Thymus (tissue), 11 donors: ENCODE results near the gene TAF4B. TPM values are rescaled to one million over a fixed set of nuclear protein-coding genes. Genes with fewer than 3 reads are reported as not detected.

ENCODE experiments used
- DNase-seq, 9 donors: peaks; one replicate each; pipeline ENCODE4 v3.0.0-alpha.2; 2013; ENCODE audit warnings: low spot score in 9 of 9, low read depth in 6 of 9, missing footprints in 1 of 9
- H3K27ac ChIP-seq, 2 donors: one replicate each; pipeline ENCODE4 v1.5.1; 2013; ENCODE audit warnings: control low read depth in 1 of 2, low read depth in 1 of 2, low read length in 1 of 2, mild to moderate bottlenecking in 1 of 2, moderate library complexity in 1 of 2
- H3K27me3 ChIP-seq, 2 donors: one replicate each; pipeline ENCODE4 v1.5.1; 2013; ENCODE audit warnings: low read length in 1 of 2; ENCODE audit not compliant: control insufficient read depth in 2 of 2, insufficient read depth in 1 of 2
- H3K36me3 ChIP-seq, 2 donors: one replicate each; pipeline ENCODE4 v1.5.1; 2013; ENCODE audit warnings: low read length in 1 of 2, mild to moderate bottlenecking in 1 of 2, moderate library complexity in 1 of 2; ENCODE audit not compliant: control insufficient read depth in 2 of 2, insufficient read depth in 2 of 2
- H3K4me1 ChIP-seq, 2 donors: one replicate each; pipeline ENCODE4 v1.5.1; 2013; ENCODE audit warnings: low read length in 2 of 2; ENCODE audit not compliant: control insufficient read depth in 2 of 2, insufficient read depth in 2 of 2
- H3K4me3 ChIP-seq, 2 donors: one replicate each; pipeline ENCODE4 v1.5.1; 2013; ENCODE audit warnings: low read length in 2 of 2, control low read depth in 1 of 2, mild to moderate bottlenecking in 1 of 2
- H3K9me3 ChIP-seq, 2 donors: one replicate each; pipeline ENCODE4 v1.5.1; 2013; ENCODE audit warnings: low read length in 1 of 2, mild to moderate bottlenecking in 1 of 2; ENCODE audit not compliant: control insufficient read depth in 2 of 2, insufficient read depth in 1 of 2
- WGBS: extraction: QIAGEN DNeasy Blood & Tissue Kit; methylation state at CpG from one replicate; pipeline ENCODE4 v1.1.7; 2013; 5-methylcytosine and 5-hydroxymethylcytosine counted together
- polyA plus RNA-seq: library from polyadenylated mRNA; stranded (reverse); fragments of 200-250 nt; gene quantifications from one replicate; pipeline ENCODE4 v1.2.3, GENCODE V29; 2013
- total RNA-seq: library from RNA; stranded (reverse); fragments of 120-200 nt; gene quantifications from one replicate; pipeline ENCODE4 v1.2.4, GENCODE V29; 2013
- donor health status: healthy.

The TAF4B gene
- total and polyA plus RNA-seq, 2 donors: 6.8 to 7.5 TPM

- no peak overlapping the region for H3K27ac ChIP-seq
- DNase-seq: no peak
- H3K4me1 ChIP-seq: no peaks in the 10 kb centered on the region
- no peak overlapping the region for H3K4me3 ChIP-seq
- H3K9me3 ChIP-seq: no peaks in the 10 kb centered on the region
- no peaks in the 10 kb centered on the region for H3K36me3 ChIP-seq
- WGBS: 95% methylated on average over 1 of the region's 1 CpG
- no peaks in the 10 kb centered on the region for H3K27me3 ChIP-seq
Measured at GRCh38 chr18:26336572-26336971, 110.3 kb downstream of the TAF4B start.

GRCh38 chr18:26342646-26343045, 116.4 kb downstream of the TAF4B start:
- Histone ChIP-seq H3K36me3 (no peaks in the 10 kb centered on the region), H3K4me3 (no peak overlapping the region), H3K9me3 (peaks cover 0 to 13% of the 10 kb centered on the region in 2 donors), H3K27ac (no peak overlapping the region), H3K4me1 (no peaks in the 10 kb centered on the region), H3K27me3 (no peaks in the 10 kb centered on the region)
- DNase-seq: no peak

GRCh38 chr18:26350961-26351360, 124.7 kb downstream of the TAF4B start:
- H3K27me3 ChIP-seq: no peaks in the 10 kb centered on the region
- H3K36me3 ChIP-seq: no peaks in the 10 kb centered on the region
- no peaks in the 10 kb centered on the region for H3K4me1 ChIP-seq
- H3K9me3 ChIP-seq: peaks cover 0 to 5% of the 10 kb centered on the region in 2 donors
- no peak overlapping the region for H3K4me3 ChIP-seq
- DNase-seq: no peak
- H3K27ac ChIP-seq: no peak overlapping the region

- WGBS: 97% methylated on average over 4 of the region's 4 CpGs
- Histone ChIP-seq H3K27me3 (no peaks in the 10 kb centered on the region), H3K36me3 (no peaks in the 10 kb centered on the region), H3K27ac (no peak overlapping the region), H3K4me3 (no peak overlapping the region), H3K4me1 (no peaks in the 10 kb centered on the region), H3K9me3 (no peaks in the 10 kb centered on the region)
- no peak for DNase-seq
Measured at GRCh38 chr18:26356045-26356785, 130.0 kb downstream of the TAF4B start.

- DNase-seq: no peak
- Histone ChIP-seq H3K36me3 (no peaks in the 10 kb centered on the region), H3K27me3 (no peaks in the 10 kb centered on the region), H3K4me1 (no peaks in the 10 kb centered on the region), H3K27ac (no peak overlapping the region), H3K9me3 (no peaks in the 10 kb centered on the region), H3K4me3 (no peak overlapping the region)
- WGBS: 100% methylated on average over 1 of the region's 1 CpG
Measured at GRCh38 chr18:26357960-26358359, 131.7 kb downstream of the TAF4B start.

- Histone ChIP-seq H3K36me3 (no peaks in the 10 kb centered on the region), H3K27ac (no peak overlapping the region), H3K4me3 (no peak overlapping the region), H3K27me3 (no peaks in the 10 kb centered on the region), H3K4me1 (no peaks in the 10 kb centered on the region), H3K9me3 (no peaks in the 10 kb centered on the region)
- no peak for DNase-seq
Measured at GRCh38 chr18:26362021-26362420, 135.8 kb downstream of the TAF4B start.

- no peak overlapping the region for H3K27ac ChIP-seq
- H3K4me3 ChIP-seq: no peak overlapping the region
- H3K27me3 ChIP-seq: no peaks in the 10 kb centered on the region
- no peaks in the 10 kb centered on the region for H3K36me3 ChIP-seq
- no peaks in the 10 kb centered on the region for H3K9me3 ChIP-seq
- 98% methylated on average over 1 of the region's 1 CpG for WGBS
- DNase-seq: no peak
- H3K4me1 ChIP-seq: no peaks in the 10 kb centered on the region
Measured at GRCh38 chr18:26367425-26367824, 141.2 kb downstream of the TAF4B start.

- H3K27ac ChIP-seq: no peak overlapping the region
- H3K4me1 ChIP-seq: no peaks in the 10 kb centered on the region
- no peak for DNase-seq
- H3K9me3 ChIP-seq: no peaks in the 10 kb centered on the region
- WGBS: 99% methylated on average over 1 of the region's 1 CpG
- H3K4me3 ChIP-seq: no peak overlapping the region
- no peaks in the 10 kb centered on the region for H3K27me3 ChIP-seq
- no peaks in the 10 kb centered on the region for H3K36me3 ChIP-seq
Measured at GRCh38 chr18:26370037-26370436, 143.8 kb downstream of the TAF4B start.

GRCh38 chr18:26376105-26376504, 149.9 kb downstream of the TAF4B start:
- no peaks in the 10 kb centered on the region for H3K27me3 ChIP-seq
- H3K9me3 ChIP-seq: no peaks in the 10 kb centered on the region
- DNase-seq: no peak
- no peaks in the 10 kb centered on the region for H3K4me1 ChIP-seq
- H3K4me3 ChIP-seq: no peak overlapping the region
- H3K36me3 ChIP-seq: no peaks in the 10 kb centered on the region
- no peak overlapping the region for H3K27ac ChIP-seq
- WGBS: 99% methylated on average over 1 of the region's 1 CpG

GRCh38 chr18:26378701-26379100, 152.5 kb downstream of the TAF4B start:
- Histone ChIP-seq H3K36me3 (no peaks in the 10 kb centered on the region), H3K27me3 (no peaks in the 10 kb centered on the region), H3K9me3 (no peaks in the 10 kb centered on the region), H3K4me1 (no peaks in the 10 kb centered on the region), H3K27ac (no peak overlapping the region), H3K4me3 (no peak overlapping the region)
- DNase-seq: no peak
